ENCODE results near the gene ALDH3A1.

ALDH3A1 gene

GRCh38 chr17:19759568-19760549, 11.8 kb upstream of the ALDH3A1 start:
- DNase-seq = no peak

GRCh38 chr17:19757536-19758180, 9.6 kb upstream of the ALDH3A1 start:
- DNase-seq = no peak

- DNase-seq = no peak
Measured at GRCh38 chr17:19756546-19756945, 8.4 kb upstream of the ALDH3A1 start.

GRCh38 chr17:19755821-19756510, 7.9 kb upstream of the ALDH3A1 start:
- no peak for DNase-seq

- no peak for DNase-seq
Measured at GRCh38 chr17:19755392-19755791, 7.3 kb upstream of the ALDH3A1 start.

- DNase-seq = no peak
Measured at GRCh38 chr17:19753661-19754463, 5.8 kb upstream of the ALDH3A1 start.

GRCh38 chr17:19753051-19753509, 5.0 kb upstream of the ALDH3A1 start:
- DNase-seq = no peak

- no peak for DNase-seq
Measured at GRCh38 chr17:19752216-19753050, 4.3 kb upstream of the ALDH3A1 start.

- no peak for DNase-seq
Measured at GRCh38 chr17:19750835-19751234, 2.7 kb upstream of the ALDH3A1 start.

GRCh38 chr17:19750020-19750572, 2.0 kb upstream of the ALDH3A1 start:
- DNase-seq = no peak

- no peak for DNase-seq
Measured at GRCh38 chr17:19748807-19749193, 702 bp upstream of the ALDH3A1 start.

- DNase-seq = no peak
Measured at GRCh38 chr17:19747159-19747719, 859 bp downstream of the ALDH3A1 start.

GRCh38 chr17:19746517-19746916, 1.6 kb downstream of the ALDH3A1 start:
- DNase-seq = no peak

GRCh38 chr17:19744922-19745757, 3.0 kb downstream of the ALDH3A1 start:
- DNase-seq = peak; percentile 41

- DNase-seq = no peak
Measured at GRCh38 chr17:19744492-19744891, 3.6 kb downstream of the ALDH3A1 start.

- no peak for DNase-seq
Measured at GRCh38 chr17:19743101-19744100, 4.7 kb downstream of the ALDH3A1 start.

GRCh38 chr17:19742495-19742894, 5.6 kb downstream of the ALDH3A1 start:
- DNase-seq = no peak

GRCh38 chr17:19741832-19742457, 6.2 kb downstream of the ALDH3A1 start:
- DNase-seq = no peak

Data from fibroblast of skin of abdomen (primary cell).